GM23248 (cell line): Measurements from ENCODE around the gene HDAC6.

ENCODE experiments used
- EZH2 ChIP-seq: fragments of 200-600 bp; sonication (generic); IDR thresholded peaks from 2 replicates; pipeline ENCODE4 v1.6.1; 2018; ENCODE audit warnings: antibody characterized with exemption, mild to moderate bottlenecking; ENCODE audit not compliant: insufficient read depth, poor library complexity, severe bottlenecking
- EZH2phosphoT487 ChIP-seq: fragments of 200-600 bp; sonication (generic); IDR thresholded peaks from 2 replicates; pipeline ENCODE4 v1.6.1; 2018; ENCODE audit warnings: antibody characterized with exemption, moderate library complexity, mild to moderate bottlenecking, low read depth; ENCODE audit not compliant: insufficient read depth

- no peak for TF ChIP-seq EZH2
- TF ChIP-seq EZH2phosphoT487, result no peak
Observed at GRCh38 chrX:48806081-48806480, 4.2 kb downstream of the HDAC6 start.
